HUDEP-2 (cell line): ENCODE data around the gene LOXL1.
"Not testable (repeated sequence)": the region's sequence is repeated elsewhere in the genome, so short reads cannot be mapped to it uniquely, and the experiment has no call there.

Experiments
- DNase-seq, 76 experiments: peaks; one replicate each; lab custom pipeline; 2025; ENCODE audit not compliant: unreplicated experiment in 76 of 76; lab: John Stamatoyannopoulos, UW

LOXL1 gene

DNA sequence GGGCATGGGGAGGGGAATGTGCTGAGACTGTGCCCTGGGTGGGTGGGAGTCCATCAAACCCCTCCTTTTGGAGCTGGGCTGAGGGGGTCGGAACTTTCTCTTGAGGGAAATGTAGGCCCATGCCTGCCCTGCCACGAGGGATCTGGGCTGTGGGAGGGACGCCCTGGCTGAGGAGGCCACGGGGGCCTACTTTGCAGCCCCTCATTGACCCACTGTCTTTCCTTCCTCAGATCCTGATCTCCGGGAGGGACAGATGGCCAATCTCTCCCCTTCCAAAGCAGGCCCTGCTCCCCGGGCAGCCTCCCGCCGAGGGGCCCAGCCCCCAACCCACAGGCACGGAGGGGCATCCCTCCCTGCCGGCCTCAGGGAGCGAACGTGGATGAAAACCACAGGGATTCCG is 25.3 kb downstream of the LOXL1 start:
- no peak for DNase-seq

DNA sequence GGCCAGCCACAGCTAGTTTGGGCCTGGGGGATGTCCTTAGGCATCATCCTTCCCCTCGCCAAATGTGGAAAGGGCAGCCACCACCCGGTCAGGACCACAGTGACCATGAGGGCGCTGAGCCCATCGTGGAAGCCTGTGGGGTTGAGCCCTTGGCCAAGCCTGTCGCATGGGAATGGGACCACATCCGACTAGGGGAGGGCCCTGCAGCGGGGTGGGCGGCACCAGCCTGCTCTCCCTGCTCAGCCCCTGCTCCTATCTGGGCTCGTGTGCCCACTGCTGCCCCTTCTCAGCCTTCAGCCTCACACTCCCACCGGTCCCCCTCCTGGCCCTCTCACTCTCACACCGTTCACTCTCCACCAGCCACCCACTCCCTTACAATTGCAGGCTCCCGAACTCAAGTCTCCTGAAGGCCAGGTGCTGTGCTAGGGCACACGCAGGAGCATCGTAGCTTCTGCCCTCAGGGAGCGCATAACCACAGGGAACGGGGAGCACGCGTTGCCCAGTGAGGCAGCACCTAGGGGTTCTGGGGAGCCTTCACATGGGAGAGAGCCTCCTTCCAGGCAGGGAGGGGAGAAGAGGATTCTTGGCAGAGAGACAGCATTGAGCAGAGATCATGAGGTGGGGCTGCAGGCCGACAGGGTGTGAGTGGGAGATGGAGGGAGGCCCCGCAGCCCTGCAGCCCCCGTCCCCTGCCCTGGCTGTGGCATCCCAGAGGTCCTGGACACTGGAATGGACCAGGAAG is 26.1 kb downstream of the LOXL1 start:
- DNase-seq = no peak

DNA sequence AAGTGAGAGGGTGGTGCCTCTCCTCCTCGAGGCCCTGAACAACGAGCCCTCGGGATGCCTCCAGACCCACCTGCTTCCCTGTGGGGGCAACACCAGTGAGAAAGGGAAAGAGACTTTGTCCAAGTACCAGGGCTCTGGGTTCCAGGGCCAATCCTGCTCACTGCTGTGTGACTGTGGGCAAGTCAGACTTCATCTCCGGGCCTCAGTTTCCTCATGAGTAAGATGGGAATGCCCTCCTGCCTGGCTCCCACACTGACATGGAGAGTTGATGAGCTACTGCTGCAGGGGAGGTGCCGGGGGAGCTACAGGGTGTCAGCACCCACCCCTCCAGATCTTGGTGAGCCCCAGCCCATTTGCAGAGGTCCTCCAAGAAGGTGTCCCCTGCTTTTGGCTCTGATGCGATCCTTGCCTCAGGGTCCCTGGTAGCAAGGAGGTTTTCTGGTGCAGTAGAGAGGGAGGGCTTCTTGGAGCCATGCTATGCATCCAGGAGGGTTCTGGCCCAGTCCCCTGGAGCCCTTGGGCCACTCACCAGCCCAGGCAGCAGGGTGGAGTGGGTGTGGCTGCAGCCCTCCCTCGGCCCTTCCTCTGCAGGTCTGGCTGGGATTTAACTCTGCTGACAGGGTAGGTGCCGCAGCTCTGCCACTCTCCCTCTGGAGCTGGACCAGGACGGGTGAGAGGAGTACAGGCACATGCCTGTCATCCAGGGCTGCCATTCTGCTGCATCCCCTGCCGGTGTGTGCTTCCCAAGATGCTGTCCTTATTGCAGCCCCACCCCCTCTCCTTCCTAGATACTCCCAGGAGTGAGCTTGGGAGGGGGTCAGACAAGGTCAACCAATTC is 26.9 kb downstream of the LOXL1 start:
- DNase-seq = no peak

DNA sequence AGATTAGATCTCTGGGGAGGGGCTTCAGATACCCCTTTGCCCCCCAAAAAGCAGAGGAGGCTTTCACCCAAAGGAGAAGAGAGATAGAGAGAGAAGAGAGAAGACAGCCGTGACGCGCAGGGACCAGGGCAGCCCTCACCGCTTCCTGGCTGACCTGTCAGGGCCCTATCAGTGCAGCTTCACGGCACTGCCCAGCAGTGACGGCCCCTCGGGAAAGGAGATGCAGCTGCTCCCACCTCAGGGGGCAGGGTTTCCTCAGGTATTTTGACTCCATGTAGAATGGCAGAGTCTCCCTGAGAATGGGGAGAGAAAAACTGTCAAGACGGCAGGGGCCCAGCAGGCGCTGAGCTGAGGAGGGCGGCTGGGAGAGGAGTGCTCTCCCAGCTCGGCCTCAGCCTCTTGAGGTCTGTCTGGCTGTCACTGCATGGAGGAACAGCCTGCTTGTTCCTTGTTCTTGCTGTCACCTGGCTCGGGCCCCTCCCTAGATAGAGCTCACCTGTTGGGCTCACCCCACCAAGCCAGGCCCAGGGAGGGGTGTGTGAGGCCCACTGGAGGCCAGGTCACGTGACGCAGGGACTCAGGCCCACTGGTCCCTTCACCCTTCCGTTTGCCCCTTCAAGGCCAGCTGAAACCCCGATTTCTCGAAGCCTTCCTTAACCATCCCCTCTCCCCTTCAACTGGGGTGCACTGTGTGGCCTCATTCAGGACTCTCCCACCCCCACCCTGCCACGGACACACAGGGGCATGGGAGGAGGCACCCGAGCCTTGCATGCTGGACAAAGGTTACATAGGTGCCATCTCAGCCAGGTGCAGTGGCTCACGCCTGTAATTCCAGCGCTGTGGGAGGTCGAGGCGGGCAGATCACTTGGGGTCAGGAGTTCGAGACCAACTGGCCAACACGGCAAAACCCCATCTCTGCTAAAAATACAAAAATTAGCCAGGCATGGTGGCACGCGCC is 28.2 kb downstream of the LOXL1 start:
- no peak for DNase-seq

DNA sequence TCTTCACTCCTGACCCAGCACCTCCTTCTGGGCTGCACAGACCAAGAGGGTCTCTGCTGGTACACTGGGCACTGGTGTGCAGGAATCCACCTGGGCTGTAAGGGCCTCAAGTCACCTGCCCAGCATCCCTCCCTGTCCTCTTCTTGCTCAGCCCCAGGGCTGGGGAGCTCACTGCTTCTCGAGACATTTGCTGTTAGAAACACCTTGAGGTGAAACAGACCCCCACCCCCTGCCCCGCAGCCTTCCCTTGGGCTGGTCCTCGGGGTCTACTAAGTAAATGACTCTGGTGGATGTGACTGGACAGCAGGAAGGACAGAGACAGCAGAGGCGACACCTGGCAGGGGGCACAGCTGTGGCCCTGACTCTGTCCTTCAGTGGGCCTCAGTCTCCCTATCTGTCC is 29.1 kb downstream of the LOXL1 start:
- DNase-seq = no peak

DNA sequence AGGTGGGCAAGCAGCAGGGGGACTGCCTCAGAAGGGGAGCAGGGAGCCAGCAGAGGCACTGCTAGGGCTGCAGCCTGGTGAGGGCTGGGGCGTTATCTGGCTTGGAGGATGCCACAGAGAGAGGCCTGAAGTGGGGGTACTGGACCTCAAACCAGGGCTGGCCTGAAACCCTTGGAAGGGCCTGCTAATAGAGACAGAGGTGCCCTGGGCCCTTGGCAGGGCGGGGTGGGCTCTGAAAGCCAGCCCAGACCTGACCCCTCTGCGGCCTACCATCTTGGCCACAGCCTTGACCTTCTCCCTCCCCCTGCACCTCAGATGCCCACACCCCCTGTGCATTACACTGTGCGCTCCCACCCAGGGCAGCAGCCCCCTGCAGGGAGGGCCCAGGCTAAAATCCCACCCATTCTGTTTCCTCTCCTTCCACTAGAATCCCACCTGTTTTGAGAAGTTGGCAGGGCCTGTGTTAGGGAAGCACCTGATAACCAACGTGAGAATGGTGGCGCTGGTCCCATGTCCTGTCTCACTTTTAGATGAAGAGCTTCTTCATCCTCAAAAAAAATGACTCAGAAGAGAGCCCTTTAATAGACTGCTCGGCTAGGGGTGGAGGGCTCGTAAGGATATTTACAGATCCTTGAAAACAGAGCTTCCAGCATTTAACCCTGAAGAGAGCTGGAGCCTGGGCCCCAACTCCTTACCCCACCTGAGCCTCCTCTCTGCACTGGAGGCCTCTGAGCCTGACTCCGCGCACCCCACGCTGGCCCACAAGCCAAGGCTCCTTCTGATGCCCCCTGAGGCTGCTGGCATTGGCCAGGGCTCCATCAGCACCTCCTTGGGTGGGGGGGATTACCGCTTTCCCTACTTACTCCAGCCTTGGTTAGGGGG is 29.8 kb downstream of the LOXL1 start:
- no peak for DNase-seq

DNA sequence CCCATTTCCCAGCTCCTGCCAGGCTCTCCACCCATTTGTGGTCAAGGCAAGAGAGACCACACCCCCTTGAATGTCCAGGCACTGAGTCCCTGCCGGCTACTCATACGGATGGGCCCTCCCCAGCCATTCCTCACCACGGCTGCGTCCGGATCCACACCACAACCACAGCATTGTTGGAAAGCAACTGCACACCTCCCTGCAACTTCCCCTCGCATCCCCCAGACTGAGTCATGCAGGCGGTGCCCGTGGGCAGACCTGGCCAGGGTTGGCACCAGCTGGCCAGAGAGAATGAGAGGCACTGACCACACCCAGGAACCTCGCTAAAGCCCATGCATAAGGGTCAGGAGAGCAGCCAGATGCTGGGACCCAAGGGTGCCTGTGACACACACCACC is 30.5 kb downstream of the LOXL1 start:
- peak in 3 of 76 experiments; percentile 0 to 11 (median 1) for DNase-seq

DNA sequence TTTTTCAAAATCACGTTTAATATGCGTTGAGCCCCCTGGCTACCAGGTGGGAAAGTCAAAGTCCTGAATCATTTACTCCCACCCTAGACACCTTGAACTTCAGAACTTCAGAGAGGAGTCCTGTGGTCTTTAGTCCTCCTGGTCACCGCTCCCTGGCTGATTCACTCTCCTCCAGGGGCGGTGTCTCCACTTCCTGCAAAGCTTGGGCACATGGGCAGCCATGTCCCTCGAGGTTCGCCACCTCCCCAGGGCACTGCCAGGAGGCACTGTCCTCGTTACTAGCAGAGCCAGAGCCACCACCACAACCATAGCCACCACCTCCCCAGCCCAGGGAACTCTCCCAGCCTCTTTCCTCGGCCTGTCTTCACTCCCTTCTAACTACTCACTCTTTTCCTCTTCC is 31.0 kb downstream of the LOXL1 start:
- no peak for DNase-seq

DNA sequence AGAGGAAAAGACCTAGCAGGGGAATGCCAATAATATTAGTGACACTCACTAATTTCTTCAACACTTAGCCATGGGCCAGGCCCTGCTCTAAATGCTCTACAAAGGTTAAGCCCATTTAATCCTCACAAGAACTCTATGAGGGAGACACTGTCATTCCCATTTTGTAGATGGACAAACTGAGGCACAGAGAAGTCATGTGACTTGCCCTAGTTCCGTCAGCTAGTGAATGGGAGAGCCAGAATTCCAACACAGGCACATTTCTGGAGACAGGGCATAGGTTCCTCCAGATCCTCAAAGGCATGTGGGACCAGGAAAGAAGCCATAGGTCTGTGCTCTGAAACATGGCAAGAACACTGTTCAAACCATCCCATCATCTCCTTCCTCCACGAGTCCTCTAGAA is 31.5 kb downstream of the LOXL1 start:
- no peak for DNase-seq

DNA sequence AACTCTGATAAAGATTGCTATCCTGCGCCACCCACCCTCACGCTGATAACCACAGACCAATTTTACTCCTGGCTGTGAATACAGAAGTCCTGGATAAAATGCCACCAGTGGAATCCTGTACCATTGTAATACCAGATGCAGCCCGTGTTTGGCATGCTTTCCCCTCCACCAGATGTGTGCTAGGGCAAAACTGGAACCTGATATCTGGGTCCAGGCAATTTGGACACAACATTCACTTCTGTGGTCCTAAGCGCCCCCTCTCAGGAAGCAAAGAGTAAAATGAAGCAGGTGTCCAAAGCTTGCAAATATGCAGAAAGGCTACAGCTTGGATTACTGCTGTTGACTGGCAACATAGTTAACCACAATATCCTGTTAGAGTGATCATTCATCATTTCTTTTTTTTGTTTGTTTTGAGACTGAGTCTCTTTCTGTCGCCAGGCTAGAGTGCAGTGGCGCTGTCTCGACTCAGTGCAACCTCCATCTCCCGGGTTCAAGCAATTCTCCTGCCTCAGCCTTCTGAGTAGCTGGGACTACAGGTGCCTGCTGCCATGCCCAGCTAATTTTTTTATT is 32.8 kb downstream of the LOXL1 start:
- DNase-seq = no peak

DNA sequence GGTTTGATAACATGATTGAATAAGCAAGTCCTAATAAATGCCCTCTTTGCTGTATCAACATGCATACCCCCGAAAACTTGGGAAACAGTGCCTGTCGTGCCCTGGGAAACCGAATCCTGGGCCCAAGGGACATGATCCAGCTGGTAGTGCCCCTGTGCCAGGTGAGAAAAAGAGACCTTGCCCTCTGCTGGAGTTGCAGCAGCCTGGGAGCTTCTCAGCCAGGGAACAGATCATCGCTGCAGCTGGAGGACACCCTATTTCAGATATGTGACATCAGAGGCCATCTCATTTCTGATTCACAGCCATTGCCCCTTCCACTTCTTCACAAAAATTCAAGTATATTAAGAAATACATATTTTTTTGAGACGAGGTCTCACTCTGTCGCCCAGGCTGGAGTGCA is 33.5 kb downstream of the LOXL1 start:
- DNase-seq = no peak

DNA sequence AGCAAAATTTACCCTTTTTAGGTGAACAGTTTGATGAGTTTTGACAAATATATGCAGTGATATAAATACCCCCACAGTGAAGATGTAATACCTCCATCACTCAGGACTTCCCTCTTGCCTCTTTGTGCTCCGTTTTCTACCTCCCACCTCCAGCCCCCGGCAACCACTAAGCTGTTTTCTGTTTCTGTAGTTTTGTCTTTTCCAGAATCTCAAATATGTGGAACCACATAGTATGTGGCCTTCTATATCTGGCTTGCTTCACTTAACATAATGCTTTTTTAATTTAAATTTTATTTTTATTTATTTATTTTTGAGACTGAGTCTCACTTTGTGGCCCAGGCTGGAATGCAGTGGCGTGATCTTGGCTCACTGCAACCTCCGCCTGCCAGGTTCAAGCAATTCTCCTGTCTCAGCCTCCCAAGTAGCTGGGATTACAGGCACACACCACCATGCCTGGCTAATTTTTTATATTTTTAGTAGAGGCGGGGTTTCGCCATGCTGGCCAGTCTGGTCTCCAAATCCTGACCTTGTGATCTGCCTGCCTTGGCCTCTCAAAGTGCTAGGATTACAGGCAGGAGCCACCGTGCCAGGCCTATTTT is 34.3 kb downstream of the LOXL1 start:
- not testable (repeated sequence) for DNase-seq

DNA sequence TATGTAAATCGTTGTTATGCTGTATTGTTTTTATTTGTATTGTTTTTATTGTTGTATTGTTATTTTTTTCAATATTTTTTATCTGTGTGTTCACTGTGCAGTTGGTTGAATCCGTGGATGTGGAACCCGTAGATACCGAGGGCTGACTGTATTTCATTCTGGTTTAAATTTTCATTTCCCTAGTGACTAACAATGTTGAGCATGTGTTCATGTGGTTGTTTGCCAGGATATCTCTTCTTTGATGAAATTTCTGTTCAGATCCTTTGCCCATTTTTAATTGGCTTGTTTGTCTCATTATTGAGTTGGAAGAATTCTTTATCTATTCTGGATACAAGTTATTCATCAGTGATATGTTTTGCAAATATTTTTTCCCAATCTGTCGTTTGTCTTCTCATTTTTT is 36.2 kb downstream of the LOXL1 start:
- DNase-seq = no peak

DNA sequence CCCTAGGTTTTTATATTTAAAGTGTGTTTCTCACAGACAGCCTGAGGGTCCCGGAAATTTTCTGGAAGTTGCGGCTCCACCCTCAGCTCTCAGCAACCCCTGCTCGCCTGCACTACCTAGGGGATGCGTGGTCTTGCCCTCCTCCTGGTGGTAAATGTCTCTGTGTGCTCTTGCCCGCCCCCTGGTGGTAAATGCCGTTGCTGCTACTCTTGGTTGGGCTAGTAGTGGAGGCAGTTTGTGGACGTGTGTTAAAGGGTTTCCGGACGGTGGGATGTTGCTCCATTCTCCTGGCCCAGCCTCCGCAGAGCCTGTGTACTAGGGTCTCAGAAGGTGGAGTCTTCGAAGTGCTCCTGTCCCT is 38.5 kb downstream of the LOXL1 start:
- peak in 66 of 76 experiments; percentile 12 to 82 (median 57) for DNase-seq

DNA sequence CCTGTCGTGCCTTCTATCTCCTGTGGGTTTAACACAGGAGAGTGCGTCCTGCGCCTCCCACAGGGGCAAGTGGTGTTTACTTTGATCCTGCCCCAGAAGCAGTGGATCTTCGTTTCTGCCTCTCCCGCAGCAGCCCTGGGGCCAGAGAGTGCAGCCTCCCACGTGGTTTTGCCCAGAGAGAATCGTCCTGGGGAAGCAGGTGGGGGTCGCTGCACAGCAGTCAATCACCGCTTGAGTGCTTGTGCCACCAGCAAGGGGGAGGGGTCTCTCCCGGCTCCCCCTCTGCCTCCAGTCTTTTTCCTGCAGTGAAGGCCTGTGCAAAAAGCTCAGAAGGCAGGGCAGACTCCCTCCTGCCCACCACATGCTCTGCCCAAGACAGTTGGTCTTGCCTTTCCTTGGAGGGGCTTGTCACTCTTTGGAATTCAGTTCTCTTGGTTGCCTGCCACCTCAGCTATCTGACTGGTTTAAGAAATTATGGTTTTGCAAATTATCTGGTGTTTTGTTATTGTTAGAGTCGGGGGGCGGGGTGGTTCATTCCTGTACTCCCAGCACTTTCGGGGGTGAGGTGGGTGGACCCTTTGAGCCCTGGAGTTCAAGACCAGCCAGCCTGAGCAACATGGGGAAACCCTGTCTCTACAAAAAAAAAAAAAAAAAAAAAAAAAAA is 39.0 kb downstream of the LOXL1 start:
- DNase-seq = no peak

DNA sequence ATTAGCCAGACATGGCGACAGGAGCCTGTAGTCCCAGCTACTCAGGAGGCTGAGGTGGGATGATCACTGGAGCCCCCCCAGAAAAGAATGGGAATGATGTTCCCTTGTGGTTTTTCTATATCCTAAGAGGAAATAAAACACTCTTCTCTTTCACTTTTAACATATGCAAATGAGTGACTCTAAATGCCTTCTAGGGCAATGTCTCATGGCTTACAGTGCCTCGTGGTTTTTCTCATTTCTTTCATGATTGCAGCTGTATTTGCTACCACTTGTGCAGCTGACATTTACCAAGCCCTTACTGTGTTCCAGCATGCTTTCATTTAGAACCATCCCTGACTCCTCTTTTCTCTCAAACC is 39.5 kb downstream of the LOXL1 start:
- DNase-seq = no peak

DNA sequence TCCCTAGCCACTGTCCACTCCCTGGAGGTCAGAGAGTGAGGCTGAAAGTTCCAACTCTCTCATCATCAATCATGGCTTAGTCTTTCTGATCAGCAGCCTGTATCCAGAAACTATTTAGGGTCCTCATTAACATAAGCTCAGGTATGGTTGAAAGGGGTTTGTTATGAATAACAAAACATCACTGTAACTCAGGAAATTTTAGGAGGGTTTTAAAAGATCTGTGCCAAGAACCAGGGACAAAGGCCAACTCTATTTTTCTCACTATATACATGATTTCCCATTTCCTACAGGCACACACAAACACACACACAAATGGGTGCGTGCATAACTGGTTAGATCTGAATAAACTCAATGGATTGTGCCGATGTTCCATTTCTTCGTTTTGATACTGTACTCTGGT is 42.2 kb downstream of the LOXL1 start:
- no peak for DNase-seq

DNA sequence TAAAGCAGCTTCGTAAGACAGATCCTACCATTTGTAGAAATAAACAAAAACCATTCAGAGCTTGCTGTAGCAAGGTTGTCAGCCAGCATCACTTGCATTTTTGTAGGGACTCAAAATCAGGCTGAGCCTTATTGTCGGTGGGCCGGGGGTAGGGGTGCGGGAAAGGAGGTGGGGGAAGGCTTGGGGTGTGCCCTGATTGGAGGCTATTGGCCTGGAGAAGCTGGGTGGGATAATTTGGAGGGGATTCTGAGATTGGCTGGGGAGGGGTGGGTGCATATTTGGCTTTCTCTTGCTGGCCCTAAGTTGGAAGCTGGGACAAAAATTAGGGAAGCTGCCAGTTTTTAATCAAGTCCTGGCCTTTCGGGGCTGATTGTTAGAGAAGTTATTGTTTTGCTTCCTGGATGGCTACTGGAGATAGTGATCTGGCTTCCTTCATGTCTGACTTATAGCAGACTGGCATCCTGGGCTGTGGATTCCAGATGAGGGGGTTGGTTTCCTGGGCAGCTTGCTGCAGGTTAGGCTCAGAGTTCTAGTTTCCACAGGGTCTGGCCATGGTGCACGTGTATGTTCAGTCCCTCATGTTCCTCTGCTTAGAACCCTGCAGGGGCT is 43.0 kb downstream of the LOXL1 start:
- no peak for DNase-seq
